ENCODE measurements around the gene VPS41. TPM values are rescaled to one million over a fixed set of nuclear protein-coding genes. Genes with fewer than 3 reads are reported as not detected.

The VPS41 gene
- total RNA-seq, 1 donor from 2014 or later: 56.2 TPM

DNA sequence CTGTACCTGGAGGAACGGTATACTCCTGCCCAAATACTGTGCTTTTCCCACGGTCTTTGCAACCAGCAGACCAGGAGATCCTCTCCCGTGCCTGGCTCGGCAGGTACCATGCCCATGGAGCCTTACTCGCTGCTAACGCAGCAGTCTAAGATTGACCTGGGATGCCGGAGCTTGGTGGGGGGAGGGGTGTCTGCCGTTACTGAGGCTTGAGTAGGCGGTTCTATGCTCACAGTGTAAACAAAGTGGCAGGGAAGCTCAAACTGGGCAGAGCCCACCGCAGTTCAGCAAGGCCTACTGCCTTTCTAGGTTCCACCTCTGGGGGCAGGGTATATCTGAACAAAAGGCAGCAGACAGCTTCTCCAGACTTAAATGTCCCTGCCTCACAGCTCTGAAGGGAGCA is 22.7 kb downstream of the VPS41 start:
- no peak for DNase-seq (ENCODE audit: low read depth)
- no peak overlapping the region for H3K4me3 ChIP-seq (ENCODE audit: low read depth, low read length)
- H3K27me3 ChIP-seq (ENCODE audit: control insufficient read depth, insufficient read depth, low read length): no peaks in the 10 kb centered on the region
- no peak for TF ChIP-seq CTCF (IDR thresholded peaks at IDR 0.05; ENCODE audit: insufficient read depth, low read length, poor library complexity, severe bottlenecking)
- H3K36me3 ChIP-seq (ENCODE audit: control insufficient read depth, insufficient read depth, low read length): no peaks in the 10 kb centered on the region

DNA sequence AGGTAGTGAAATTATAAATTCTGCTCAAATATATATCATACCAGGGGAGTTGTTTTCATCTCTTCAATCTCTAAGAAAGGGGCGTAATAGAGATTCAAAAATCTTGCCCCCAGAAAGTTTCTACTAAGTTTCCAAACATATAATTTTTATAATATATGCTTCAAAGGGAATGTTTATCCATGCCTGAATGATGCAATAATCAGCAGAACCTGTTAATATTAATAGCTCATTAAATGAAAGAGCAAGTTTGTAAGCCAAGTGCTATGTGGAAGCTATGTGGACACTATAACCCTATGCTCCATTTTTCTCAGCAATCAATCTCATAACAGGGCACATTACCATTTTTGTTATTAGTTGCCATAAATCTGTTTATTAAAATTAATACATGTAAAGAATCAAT is 25.3 kb downstream of the VPS41 start:
- Histone ChIP-seq H3K36me3 (ENCODE audit: control insufficient read depth, insufficient read depth, low read length) (no peaks in the 10 kb centered on the region), H3K4me3 (ENCODE audit: low read depth, low read length) (no peak overlapping the region), H3K27me3 (ENCODE audit: control insufficient read depth, insufficient read depth, low read length) (no peaks in the 10 kb centered on the region)
- TF ChIP-seq CTCF (IDR thresholded peaks at IDR 0.05; ENCODE audit: insufficient read depth, low read length, poor library complexity, severe bottlenecking): no peak
- DNase-seq (ENCODE audit: low read depth): no peak

- Histone ChIP-seq H3K36me3 (ENCODE audit: control insufficient read depth, insufficient read depth, low read length) (no peaks in the 10 kb centered on the region), H3K27me3 (ENCODE audit: control insufficient read depth, insufficient read depth, low read length) (no peaks in the 10 kb centered on the region), H3K4me3 (ENCODE audit: low read depth, low read length) (no peak overlapping the region)
- TF ChIP-seq CTCF (IDR thresholded peaks at IDR 0.05; ENCODE audit: insufficient read depth, low read length, poor library complexity, severe bottlenecking): no peak
- no peak for DNase-seq (ENCODE audit: low read depth)
These were observed 26.9 kb downstream of the VPS41 start for GRCh38 chr7:38881947-38882684.

DNA sequence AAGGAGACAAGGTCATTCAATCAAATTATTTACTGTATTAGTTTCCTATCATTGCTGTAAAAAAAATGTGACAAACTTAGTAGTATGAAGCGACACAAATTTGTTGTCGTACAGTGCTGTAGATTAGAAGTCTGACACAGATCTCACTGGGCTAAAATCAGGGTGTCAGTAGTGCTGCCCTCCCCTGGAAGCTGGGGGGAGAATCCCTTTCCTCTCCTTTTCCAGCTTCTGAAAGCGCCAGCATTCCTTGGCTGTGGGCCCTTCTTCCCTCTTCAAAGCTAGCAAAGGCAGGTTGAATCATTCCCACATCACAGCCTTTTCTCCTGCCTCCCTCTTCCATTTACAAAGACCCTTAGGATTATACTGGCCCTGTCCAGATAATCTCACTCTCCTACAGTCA is 28.0 kb downstream of the VPS41 start:
- no peak for DNase-seq (ENCODE audit: low read depth)
- H3K27me3 ChIP-seq (ENCODE audit: control insufficient read depth, insufficient read depth, low read length): no peaks in the 10 kb centered on the region
- H3K36me3 ChIP-seq (ENCODE audit: control insufficient read depth, insufficient read depth, low read length): no peaks in the 10 kb centered on the region
- H3K4me3 ChIP-seq (ENCODE audit: low read depth, low read length): no peak overlapping the region
- TF ChIP-seq CTCF (IDR thresholded peaks at IDR 0.05; ENCODE audit: insufficient read depth, low read length, poor library complexity, severe bottlenecking): no peak

- TF ChIP-seq CTCF (IDR thresholded peaks at IDR 0.05; ENCODE audit: insufficient read depth, low read length, poor library complexity, severe bottlenecking): no peak
- DNase-seq (ENCODE audit: low read depth): no peak
- no peak overlapping the region for H3K4me3 ChIP-seq (ENCODE audit: low read depth, low read length)
These were observed 28.5 kb downstream of the VPS41 start for GRCh38 chr7:38880454-38880853.

DNA sequence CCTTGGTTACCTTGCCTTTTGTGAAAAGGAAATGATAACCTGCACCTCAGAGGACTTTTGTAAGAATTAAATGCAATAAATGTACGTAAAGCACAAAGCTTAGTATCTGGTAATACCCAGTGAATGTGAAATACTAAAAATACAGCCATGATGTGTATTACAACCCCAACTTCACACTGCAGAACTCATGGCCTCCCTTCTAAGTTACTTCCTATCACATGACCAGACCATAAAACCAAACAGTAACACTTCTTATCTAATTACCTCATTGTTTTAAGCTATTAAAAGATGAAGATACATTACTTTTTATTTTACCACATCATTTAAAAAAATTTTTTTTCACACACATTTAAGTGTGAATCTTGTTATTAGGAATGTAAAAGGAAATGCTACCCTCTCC is 29.0 kb downstream of the VPS41 start:
- Histone ChIP-seq H3K4me3 (ENCODE audit: low read depth, low read length) (no peak overlapping the region), H3K36me3 (ENCODE audit: control insufficient read depth, insufficient read depth, low read length) (no peaks in the 10 kb centered on the region), H3K27me3 (ENCODE audit: control insufficient read depth, insufficient read depth, low read length) (no peaks in the 10 kb centered on the region)
- TF ChIP-seq CTCF (IDR thresholded peaks at IDR 0.05; ENCODE audit: insufficient read depth, low read length, poor library complexity, severe bottlenecking): no peak
- no peak for DNase-seq (ENCODE audit: low read depth)

More at GRCh38 chr7:38880454-38880853, 28.5 kb downstream of the VPS41 start:
- H3K27me3 ChIP-seq (ENCODE audit: control insufficient read depth, insufficient read depth, low read length): no peaks in the 10 kb centered on the region
- H3K36me3 ChIP-seq (ENCODE audit: control insufficient read depth, insufficient read depth, low read length): no peaks in the 10 kb centered on the region
